Activated CD4-positive, alpha-beta T cell treated with anti-CD3 and anti-CD28 coated beads for 48 hours (primary cell): ENCODE data around the gene PREB.

Experiments used
- DNase-seq: peaks from one replicate; pipeline ENCODE4 v3.0.0-alpha.2; 2020

Gene PREB

DNA sequence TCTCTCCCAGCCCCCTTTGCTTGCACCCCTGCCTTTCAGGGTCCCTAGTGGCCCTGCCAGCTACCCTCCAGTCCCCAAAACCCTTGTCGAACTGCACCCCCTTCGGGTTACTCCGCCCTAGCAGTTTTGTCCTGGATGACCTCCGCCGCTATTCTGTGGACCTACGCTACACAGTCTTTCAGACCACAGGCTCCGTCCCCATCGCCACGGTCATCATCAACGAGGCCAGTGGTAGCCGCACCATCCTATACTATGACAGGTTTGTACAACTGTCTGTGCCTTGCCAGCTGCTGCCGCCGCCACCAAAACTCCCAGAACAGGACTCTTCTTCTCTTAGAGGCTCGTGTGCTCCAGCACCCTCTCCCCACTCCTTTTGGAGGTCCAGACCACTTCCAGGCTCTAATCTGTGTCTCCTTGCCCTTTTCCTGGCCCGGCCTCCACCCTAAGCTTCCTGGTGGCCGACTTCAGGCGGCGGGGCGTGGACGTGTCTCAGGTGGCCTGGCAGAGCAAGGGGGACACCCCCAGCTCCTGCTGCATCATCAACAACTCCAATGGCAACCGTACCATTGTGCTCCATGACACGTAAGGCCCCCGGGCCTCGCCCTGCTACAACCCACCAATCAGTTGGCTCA lies 40.0 kb downstream of the PREB start:
- DNase-seq: no peak

DNA sequence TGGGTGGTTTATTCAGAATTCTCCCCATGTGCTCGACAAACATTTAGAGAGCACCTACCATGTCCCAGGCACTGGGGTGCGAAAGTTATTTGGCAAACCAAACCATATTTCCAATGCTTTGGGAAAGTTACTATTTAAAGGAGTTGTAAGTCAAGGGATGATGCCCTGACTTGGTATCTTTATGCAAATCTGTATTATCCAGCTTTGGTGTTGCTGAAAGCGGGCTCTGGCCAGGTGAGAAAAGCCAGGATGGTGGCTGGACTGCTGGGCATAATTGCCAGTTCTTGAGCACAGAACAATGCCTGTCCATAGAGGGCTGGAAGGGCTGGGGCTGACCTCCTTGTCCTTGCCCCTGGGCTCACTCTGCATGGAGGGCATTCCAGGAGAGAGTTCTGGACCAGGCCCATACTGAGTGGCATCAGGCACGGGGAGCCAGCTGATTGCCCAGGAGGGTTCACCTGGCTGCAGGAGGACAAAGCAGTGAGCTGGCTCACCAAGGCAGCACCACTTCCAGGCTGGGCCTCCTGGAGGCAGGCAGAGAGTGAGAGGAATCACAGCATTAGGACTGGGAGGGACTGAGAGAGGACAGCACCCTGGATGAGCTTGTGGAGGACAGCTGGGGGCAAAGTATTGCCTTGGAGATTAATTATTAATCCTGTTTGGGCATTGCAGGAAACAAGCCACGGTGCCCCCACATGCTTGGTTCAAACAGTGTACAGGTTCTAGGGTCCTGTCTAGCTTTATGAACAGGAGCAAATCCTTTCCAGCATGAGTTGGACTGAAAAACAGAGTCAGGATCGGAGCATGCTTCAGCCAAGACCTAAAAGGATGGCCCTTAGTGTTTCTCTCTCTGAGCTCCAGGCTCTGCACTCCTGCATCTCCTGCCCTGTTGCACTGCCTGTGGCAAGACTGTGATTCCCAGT lies 40.7 kb downstream of the PREB start:
- DNase-seq: no peak

DNA sequence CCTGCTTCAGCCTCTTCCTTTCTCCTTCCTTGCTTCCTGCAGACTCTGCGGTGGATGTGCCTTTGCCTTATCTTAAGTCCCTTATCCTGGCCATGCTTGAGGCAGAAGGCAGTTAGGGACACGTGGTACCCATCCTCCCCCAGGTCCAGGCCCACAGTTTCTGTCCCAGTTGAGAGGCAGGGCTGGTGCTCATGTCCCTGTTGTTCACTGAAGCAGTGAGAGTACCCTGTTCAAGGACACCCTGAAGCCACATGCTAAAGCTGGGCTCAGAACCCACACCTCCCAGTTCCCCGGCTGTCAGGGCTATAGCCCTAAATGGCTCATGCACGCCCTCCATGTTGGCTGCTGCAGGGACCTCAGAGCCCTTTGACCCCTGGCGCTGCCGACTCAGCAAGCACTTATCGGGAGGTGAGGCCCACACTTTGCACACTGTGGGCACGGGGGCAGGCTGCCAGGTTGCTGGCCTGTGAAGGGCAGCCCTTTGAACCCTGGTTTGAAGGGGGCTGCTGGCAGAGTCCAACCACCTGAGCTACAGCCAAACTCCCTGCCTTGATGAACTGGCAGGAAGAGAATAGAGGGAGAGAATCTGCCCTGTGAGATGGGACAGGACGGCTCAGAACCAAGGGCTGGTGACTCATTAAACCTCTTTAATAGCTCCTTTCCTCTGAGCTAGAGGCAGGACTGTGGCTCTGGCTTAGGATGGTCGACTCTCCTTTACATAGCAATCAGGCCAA lies 41.6 kb downstream of the PREB start:
- DNase-seq: no peak

DNA sequence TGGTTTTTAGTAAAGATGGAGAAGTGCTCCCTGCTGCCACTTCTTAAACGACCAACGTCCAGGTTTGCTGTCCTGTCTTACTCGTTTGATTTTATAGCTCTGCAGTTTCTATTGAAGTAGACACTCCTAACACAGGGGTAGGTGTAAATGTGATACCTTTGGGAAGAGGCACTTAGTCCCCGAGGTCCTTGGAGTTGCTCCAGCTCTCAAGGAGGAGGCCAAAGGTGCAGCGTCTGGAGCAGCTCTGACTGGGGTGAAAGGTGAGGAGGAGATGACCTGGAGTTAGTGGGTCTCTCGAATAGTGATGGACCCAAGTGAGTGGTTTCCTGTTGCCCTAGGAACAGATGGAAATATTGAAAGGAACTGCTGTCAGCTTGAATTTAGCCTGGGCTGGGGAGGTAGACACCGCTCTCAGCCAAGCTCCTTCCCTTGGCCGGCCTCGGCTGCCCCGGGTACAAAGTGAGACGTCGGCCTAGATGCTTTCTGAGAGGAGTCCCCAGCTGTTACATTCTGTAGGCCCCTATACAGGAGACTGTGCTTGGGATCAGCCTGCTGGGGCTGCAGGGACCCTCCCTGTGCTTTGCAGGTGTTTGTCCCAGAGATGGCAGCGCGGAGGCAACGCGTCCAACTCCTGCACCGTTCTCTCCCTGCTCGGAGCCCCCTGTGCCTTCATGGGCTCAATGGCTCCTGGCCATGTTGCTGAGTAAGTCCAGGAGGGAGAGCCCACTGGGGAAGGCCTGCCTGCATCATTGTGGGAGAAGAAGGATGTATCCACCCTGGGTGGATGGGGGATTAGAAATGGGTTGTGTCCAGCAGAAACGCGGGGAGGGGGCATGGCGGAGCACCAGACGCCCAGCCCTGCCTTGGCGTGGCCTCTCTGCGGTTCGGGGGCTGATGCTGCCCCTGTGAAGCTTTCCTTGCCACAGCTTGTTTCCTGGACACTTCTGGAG lies 42.4 kb downstream of the PREB start:
- DNase-seq: no peak

DNA sequence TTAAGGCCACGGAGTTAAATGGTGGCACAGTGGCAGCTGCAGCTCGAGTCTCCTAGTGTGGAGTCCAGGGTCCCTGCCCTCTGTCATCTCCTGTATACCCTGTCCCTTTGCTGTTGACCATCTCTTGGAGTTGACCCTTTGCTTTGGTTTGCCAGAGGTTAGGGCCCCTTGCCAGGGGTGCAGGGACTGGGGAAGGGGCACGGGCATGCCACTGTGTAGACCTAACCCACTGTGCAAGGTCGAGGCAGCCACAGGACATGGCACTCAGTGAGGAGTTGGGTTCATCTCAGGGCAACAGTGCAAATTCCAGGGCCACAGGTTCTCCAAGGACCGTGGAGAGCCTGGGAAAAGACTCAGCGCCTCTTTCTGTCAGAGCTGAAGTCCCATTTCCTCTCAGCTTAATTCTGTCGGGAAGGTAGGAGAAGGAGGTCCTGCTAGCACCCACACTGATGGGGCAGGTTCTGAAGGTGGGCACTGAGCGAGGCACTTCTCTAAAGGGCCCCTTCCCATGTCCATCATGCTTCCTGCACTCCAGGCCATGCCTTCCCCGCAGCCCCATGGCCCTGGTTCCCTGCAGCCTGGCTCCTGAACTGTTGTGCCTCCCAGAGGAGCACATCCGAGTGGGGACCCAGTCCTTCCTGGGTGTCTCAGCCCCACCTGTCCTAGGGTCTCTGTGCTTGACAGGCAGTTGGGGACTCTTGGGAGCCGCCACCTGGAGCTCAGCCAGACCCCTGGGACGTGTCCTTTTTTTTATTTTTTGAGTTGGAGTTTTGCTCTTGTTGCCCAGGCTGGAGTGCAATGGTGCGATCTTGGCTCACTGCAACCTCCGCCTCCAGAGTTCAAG lies 45.1 kb downstream of the PREB start:
- no peak for DNase-seq

DNA sequence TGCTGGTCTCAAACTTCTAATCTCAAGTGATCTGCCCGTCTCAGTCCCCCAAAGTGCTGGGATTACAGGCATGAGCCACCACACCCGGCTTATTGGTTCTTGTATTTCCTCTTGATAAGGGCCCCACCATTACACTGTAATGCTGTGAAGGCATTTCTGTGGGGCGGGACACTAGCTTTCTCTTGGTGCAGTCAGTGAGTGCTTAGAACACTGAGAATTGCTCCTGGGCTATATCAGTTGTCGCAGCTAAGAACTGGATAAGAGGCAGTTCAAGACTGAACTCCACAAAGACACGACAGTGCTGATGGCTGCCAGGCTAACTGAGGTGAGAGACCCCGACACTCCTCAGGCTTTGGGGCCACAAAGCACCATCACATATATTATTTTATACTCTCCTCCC lies 45.8 kb downstream of the PREB start:
- DNase-seq: no peak

DNA sequence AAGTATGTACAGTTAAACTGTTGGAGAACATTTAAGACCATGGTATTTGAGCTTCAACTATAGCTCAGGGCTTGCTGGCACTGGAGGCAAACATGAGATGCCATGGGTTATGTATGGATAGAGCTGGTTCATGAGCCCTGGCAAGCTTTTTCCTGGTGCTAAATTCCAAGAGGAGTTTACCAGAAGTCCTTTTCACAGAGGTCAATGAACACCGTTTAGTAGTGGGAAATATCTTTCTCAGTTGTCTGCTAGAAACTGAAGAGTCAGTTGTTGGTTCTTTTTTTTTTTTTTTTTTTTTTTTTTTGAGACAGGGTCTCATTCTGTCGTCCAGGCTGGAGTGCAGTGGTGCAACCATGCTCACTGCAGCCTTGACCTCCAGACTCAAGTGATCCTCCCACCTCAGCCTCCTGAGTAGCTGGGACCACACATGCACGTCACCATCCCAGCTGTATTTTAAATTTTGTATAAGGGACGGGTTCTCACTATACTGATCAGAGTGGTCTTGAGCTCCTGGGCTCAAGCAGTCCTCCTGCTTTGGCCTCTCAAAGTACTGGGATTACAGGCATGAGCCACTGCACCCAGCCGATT lies 46.5 kb downstream of the PREB start:
- no peak for DNase-seq

DNA sequence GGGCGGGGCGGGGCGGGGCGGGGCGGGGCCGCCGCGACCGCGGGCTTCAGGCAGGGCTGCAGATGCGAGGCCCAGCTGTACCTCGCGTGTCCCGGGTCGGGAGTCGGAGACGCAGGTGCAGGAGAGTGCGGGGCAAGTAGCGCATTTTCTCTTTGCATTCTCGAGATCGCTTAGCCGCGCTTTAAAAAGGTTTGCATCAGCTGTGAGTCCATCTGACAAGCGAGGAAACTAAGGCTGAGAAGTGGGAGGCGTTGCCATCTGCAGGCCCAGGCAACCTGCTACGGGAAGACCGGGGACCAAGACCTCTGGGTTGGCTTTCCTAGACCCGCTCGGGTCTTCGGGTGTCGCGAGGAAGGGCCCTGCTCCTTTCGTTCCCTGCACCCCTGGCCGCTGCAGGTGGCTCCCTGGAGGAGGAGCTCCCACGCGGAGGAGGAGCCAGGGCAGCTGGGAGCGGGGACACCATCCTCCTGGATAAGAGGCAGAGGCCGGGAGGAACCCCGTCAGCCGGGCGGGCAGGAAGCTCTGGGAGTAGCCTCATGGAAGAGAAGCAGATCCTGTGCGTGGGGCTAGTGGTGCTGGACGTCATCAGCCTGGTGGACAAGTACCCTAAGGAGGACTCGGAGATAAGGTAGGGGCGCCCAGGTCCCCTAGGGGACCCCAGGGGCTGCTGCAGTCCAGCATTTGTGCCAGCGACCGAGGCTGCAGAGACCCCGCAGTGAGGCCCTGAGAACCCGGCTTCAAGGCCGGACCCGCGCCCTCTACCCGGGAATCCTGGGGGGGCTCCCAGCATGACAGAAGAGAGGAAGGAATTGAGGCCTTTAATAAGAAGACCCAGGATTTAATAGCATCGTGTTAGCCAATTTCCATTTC lies 47.5 kb downstream of the PREB start, which contains the start of gene KHK:
KHK (plus strand) TSS at position 49 of the 870 bp plus-strand sequence; CDS start at position 537, 488 bp downstream.
- peak; percentile 41 for DNase-seq

DNA sequence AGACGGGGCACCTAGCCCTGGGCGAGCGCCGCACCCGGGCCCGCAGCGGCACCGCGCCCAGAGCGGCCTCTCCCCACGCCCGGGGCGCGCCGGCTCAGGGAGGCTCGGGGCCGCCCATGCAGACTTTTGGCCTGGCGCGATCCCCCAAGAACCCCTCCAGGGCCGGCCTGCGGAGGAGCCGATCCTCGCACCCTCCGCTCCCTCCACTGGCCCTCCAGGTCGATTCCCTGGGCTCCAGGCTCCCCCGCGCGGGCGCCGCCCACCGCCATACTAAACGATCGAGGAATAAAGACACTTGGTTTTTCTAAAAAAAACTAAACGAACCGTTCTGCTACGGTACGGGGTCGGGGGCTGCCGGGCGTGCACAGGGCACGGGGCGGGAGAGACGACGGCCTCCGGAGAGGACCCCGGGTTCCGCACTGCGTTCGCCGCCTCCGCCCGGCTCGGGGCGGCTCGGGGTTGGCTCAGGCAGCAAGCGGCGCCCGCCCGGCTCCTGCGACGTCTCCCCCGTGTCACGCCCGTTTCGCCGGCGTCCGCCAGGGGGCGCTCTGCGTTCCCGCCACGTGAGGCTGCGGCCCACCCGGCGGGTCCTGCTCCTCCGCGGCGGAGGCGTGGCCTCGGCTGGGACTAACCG lies 48.2 kb downstream of the PREB start:
- peak; percentile 98 for DNase-seq

DNA sequence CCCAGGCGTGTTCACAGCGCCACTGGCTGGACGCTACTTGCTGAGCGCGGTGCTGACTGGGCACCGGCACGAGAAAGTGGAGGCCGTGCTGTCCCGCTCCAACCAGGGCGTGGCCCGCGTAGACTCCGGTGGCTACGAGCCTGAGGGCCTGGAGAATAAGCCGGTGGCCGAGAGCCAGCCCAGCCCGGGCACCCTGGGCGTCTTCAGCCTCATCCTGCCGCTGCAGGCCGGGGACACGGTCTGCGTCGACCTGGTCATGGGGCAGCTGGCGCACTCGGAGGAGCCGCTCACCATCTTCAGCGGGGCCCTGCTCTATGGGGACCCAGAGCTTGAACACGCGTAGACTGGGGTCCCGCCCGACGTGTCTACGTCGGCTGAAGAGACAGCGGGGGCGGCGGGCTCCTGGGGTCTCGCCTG lies 48.8 kb downstream of the PREB start:
- peak; percentile 45 for DNase-seq

DNA sequence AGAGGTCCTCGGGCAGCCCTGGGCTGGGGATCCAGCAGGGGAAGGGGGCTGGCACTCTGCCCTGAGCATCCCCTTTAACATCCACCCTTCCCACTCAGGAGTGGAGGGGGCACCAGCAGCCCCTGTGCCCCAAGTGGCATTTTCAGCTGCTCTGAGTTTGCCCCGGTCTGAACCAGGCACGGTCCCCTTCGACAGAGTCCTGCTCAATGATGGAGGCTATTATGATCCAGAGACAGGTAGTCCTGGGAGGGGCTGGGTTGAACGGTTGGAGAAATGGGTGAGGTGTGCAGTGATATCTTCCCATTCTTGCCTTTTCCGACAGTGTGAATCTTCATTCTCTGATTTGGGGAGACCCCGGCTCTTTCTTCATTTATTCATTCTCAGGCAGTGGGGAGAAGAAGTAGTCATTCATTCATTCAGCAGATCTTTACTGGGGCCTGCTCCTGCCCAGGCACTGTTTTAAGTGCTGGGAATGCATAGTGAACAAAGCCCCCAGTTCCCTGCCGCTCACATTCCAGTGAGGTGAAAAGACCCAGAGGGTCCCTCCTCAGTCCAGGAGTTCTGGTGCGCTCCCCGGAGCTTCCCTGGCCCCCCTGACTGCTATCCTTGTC lies 49.3 kb downstream of the PREB start:
- DNase-seq: no peak

DNA sequence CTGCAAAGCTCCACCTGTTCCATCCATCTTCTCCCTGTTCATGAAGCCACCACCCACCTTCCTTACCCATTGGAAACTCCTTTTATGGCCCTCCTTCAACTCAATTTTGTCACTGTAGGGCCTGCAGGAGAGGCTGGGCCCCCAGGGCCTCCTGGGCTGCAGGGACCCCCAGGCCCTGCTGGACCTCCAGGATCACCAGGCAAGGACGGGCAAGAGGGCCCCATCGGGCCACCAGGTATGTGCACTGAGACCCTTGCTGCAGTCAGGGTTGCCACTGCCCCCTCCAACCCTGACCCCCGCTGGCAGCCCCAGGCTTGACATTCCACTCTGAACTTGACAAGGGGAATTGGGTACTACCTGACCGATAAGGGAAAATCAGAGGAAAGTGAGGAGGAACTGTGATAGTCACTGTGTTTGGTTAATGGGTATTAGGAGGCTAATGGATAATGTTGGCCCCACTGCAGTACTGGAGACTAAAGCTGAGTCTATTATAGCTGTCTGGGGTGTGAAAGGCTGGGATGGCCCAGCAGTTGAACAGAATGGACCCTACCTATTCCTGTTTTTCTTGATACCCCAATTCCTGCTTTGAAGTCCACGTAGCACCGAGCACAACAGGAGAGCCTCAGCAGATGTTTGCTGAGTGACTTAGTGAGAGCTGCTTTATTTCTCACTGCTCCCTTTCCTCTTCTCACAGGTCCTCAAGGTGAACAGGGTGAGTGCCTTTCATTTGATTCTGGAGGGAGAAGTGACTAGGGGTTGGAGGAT lies 50.0 kb downstream of the PREB start:
- DNase-seq: no peak

DNA sequence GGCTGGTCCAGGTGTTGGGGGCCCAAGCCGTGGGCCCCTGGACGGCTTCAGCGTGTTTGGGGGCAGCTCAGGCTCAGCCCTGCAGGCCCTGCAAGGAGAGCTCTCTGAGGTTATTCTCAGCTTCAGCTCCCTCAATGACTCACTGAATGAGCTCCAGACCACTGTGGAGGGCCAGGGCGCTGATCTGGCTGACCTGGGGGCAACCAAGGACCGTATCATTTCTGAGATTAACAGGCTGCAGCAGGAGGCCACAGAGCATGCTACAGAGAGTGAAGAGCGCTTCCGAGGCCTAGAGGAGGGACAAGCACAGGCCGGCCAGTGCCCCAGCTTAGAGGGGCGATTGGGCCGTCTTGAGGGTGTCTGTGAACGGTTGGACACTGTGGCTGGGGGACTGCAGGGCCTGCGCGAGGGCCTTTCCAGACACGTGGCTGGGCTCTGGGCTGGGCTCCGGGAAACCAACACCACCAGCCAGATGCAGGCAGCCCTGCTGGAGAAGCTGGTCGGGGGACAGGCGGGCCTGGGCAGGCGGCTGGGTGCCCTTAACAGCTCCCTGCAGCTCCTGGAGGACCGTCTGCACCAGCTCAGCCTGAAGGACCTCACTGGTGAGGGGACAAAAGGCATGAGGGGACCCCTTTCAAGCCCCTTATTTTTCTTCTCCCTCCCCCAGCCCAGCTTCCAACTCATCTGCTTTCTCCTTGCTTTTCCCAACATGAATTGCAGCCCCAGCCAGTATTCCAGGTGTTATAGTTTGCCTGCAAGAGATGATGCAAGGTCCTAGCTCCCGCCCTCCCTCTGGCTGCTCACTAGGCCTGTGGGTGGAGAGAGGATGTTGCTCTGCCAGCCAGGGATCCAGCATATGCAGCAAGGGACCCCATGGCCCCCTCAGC lies 50.8 kb downstream of the PREB start:
- no peak for DNase-seq

DNA sequence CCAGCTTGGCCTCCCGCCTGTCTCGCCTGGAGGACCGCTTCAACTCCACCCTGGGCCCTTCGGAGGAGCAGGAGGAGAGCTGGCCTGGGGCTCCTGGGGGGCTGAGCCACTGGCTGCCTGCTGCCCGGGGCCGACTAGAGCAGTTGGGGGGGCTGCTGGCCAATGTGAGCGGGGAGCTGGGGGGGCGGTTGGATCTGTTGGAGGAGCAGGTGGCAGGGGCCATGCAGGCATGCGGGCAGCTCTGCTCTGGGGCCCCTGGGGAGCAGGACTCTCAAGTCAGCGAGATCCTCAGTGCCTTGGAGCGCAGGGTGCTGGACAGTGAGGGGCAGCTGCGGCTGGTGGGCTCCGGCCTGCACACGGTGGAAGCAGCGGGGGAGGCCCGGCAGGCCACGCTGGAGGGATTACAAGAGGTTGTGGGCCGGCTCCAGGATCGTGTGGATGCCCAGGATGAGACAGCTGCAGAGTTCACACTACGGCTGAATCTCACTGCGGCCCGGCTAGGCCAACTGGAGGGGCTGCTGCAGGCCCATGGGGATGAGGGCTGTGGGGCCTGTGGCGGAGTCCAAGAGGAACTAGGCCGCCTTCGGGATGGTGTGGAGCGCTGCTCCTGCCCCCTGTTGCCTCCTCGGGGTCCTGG lies 51.5 kb downstream of the PREB start:
- DNase-seq: no peak

DNA sequence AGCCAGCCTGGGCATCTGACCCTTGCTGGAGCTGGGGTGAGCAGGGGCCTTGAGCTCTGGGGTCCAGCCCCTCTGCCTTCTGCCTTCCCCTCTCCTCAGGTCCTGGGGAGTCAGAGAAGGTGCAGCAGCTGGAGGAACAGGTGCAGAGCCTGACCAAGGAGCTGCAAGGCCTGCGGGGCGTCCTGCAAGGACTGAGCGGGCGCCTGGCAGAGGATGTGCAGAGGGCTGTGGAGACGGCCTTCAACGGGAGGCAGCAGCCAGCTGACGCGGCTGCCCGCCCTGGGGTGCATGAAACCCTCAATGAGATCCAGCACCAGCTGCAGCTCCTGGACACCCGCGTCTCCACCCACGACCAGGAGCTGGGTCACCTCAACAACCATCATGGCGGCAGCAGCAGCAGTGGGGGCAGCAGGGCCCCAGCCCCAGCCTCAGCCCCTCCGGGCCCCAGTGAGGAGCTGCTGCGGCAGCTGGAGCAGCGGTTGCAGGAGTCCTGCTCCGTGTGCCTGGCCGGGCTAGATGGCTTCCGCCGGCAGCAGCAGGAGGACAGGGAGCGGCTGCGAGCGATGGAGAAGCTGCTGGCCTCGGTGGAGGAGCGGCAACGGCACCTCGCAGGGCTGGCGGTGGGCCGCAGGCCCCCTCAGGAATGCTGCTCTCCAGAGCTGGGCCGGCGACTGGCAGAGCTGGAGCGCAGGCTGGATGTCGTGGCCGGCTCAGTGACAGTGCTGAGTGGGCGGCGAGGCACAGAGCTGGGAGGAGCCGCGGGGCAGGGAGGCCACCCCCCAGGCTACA lies 52.3 kb downstream of the PREB start:
- no peak for DNase-seq
